H1 (cell line): ENCODE data around the gene GABRG3. TPM values are rescaled to one million over a fixed set of nuclear protein-coding genes. Genes with fewer than 3 reads are reported as not detected.

ENCODE experiments used
- CTCF ChIA-PET: fragments of 300-600 bp; sonication (Branson Sonifier 250); formaldehyde crosslinking; loops from one replicate; lab custom pipeline; 2021; ENCODE audit not compliant: partially characterized antibody; lab: Charles Lee
- POLR2A ChIA-PET: fragments of 300-600 bp; sonication (Branson Sonifier 250); formaldehyde crosslinking; loops from one replicate; lab custom pipeline; 2021; ENCODE audit warnings: inconsistent platforms; ENCODE audit not compliant: partially characterized antibody; lab: Charles Lee
- DNase-seq, 2 experiments: peaks; one replicate each; pipeline versions ENCODE4 v3.0.0 to v3.0.0-alpha.2; 2010 to 2022; ENCODE audit warnings: low spot score in 2 of 2, low read depth in 1 of 2, mixed read lengths in 1 of 2
- FAIRE-seq: peaks from 2 replicates; lab custom pipeline; 2011; peaks lifted over from hg19 to GRCh38; lab: Jason Lieb, UNC
- H2AFZ ChIP-seq: 2 replicates; pipeline ENCODE4 v1.8.1; 2012; ENCODE audit warnings: low read length, inconsistent platforms
- H2AK5ac ChIP-seq: 2 replicates; pipeline ENCODE4 v1.6.1; 2013; ENCODE audit warnings: low read depth, low read length
- H2BK120ac ChIP-seq: replicated peaks from 2 replicates; pipeline ENCODE3; 2013; ENCODE audit warnings: low read depth, low read length, inconsistent platforms
- H2BK12ac ChIP-seq: 2 replicates; pipeline ENCODE4 v1.6.1; 2013; ENCODE audit warnings: low read depth, low read length
- H2BK15ac ChIP-seq: 2 replicates; pipeline ENCODE4 v1.6.1; 2013; ENCODE audit warnings: low read length
- H2BK20ac ChIP-seq: 2 replicates; pipeline ENCODE4 v1.6.1; 2013; ENCODE audit warnings: low read length
- H2BK5ac ChIP-seq: 2 replicates; pipeline ENCODE4 v1.6.1; 2013; ENCODE audit warnings: low read depth, low read length
- H3K14ac ChIP-seq: 2 replicates; pipeline ENCODE4 v1.6.1; 2013; ENCODE audit warnings: inconsistent platforms; ENCODE audit not compliant: insufficient read length
- H3K18ac ChIP-seq: 2 replicates; pipeline ENCODE4 v1.6.1; 2013; ENCODE audit warnings: low read length; ENCODE audit errors: extremely low read depth
- H3K23ac ChIP-seq: 2 replicates; pipeline ENCODE4 v1.6.1; 2013; ENCODE audit warnings: inconsistent platforms; ENCODE audit not compliant: insufficient read length
- H3K23me2 ChIP-seq: 2 replicates; pipeline ENCODE4 v1.6.1; 2013; ENCODE audit warnings: low read depth, low read length
- H3K27ac ChIP-seq: 2 replicates; pipeline ENCODE4 v1.6.1; 2011; ENCODE audit warnings: low read depth, low read length, inconsistent platforms
- H3K27me3 ChIP-seq, 4 experiments: replicated peaks in 1 of 4; 1 replicate in 1 of 4; 2 replicates in 3 of 4; pipeline versions ENCODE4 v1.6.1 to v1.8.1; 2011 to 2013; ENCODE audit warnings: low read length in 3 of 4, mild to moderate bottlenecking in 3 of 4, inconsistent platforms in 2 of 4, mixed read lengths in 2 of 4, moderate library complexity in 1 of 4; ENCODE audit not compliant: control insufficient read depth in 3 of 4, insufficient read depth in 3 of 4; ENCODE audit errors: extremely low read depth in 1 of 4
- H3K36me3 ChIP-seq, 4 experiments: 2 replicates each; pipeline versions ENCODE4 v1.6.1 to v1.8.1; 2011 to 2013; ENCODE audit warnings: mild to moderate bottlenecking in 4 of 4, low read length in 3 of 4, moderate library complexity in 2 of 4, control low read depth in 1 of 4, inconsistent platforms in 1 of 4; ENCODE audit not compliant: insufficient read depth in 4 of 4, control insufficient read depth in 2 of 4
- H3K4ac ChIP-seq: replicated peaks from 2 replicates; pipeline ENCODE3; 2013; ENCODE audit warnings: low read length, low read depth, mixed read lengths, inconsistent platforms; ENCODE audit not compliant: insufficient read length
- H3K4me1 ChIP-seq, 4 experiments: replicated peaks in 1 of 4; 1 replicate in 1 of 4; 2 replicates in 3 of 4; pipeline versions ENCODE4 v1.6.1 to v1.8.1; 2011 to 2013; ENCODE audit warnings: low read length in 3 of 4, inconsistent platforms in 2 of 4, mixed read lengths in 1 of 4; ENCODE audit not compliant: insufficient read depth in 4 of 4, control insufficient read depth in 3 of 4
- H3K4me2 ChIP-seq, 2 experiments: 2 replicates each; pipeline versions ENCODE4 v1.6.1 to v1.8.1; 2011 to 2013; ENCODE audit warnings: low read depth in 2 of 2, low read length in 2 of 2, control low read depth in 1 of 2, inconsistent platforms in 1 of 2, mild to moderate bottlenecking in 1 of 2; ENCODE audit not compliant: insufficient read depth in 1 of 2
- H3K4me3 ChIP-seq, 4 experiments: fragments of 200-600, 300-600 bp in 1 of 4; sonication (generic), shearing (Covaris generic), sonication (Bioruptor Twin) in 1 of 4; 2 replicates each; pipeline versions ENCODE4 v1.5.1 to v1.8.1; 2011 to 2016; ENCODE audit warnings: low read length in 4 of 4, low read depth in 3 of 4, control low read depth in 2 of 4, inconsistent platforms in 2 of 4, mild to moderate bottlenecking in 2 of 4, mixed read lengths in 1 of 4, moderate library complexity in 1 of 4; ENCODE audit not compliant: insufficient read depth in 2 of 4; ENCODE audit errors: extremely low read depth in 1 of 4
- H3K56ac ChIP-seq: replicated peaks from 2 replicates; pipeline ENCODE3; 2013; ENCODE audit warnings: low read depth, mild to moderate bottlenecking, mixed read lengths, low read length, inconsistent platforms; ENCODE audit not compliant: insufficient read length
- H3K79me1 ChIP-seq: 2 replicates; pipeline ENCODE4 v1.6.1; 2013; ENCODE audit warnings: low read depth, low read length, control low read depth
- H3K79me2 ChIP-seq, 2 experiments: 2 replicates each; pipeline versions ENCODE4 v1.6.1 to v1.8.1; 2012 to 2013; ENCODE audit warnings: low read length in 2 of 2, mild to moderate bottlenecking in 2 of 2, inconsistent platforms in 1 of 2; ENCODE audit not compliant: insufficient read depth in 2 of 2, control insufficient read depth in 1 of 2
- H3K9ac ChIP-seq, 4 experiments: replicated peaks in 1 of 4; 1 replicate in 1 of 4; 2 replicates in 3 of 4; pipeline versions ENCODE4 v1.6.1 to v1.8.1; 2011 to 2013; ENCODE audit warnings: low read depth in 3 of 4, low read length in 3 of 4, control low read depth in 2 of 4, mild to moderate bottlenecking in 2 of 4, moderate library complexity in 2 of 4, inconsistent platforms in 1 of 4; ENCODE audit errors: extremely low read depth in 1 of 4
- H3K9me3 ChIP-seq, 2 experiments: 2 replicates each; pipeline versions ENCODE4 v1.6.1 to v1.8.1; 2012 to 2013; ENCODE audit warnings: mild to moderate bottlenecking in 2 of 2, moderate library complexity in 2 of 2, control low read depth in 1 of 2, inconsistent platforms in 1 of 2, low read depth in 1 of 2, low read length in 1 of 2, mixed read lengths in 1 of 2; ENCODE audit not compliant: insufficient read depth in 2 of 2
- H4K20me1 ChIP-seq, 2 experiments: replicated peaks in 1 of 2; 2 replicates each; pipeline versions ENCODE3 to v1.8.1; 2011 to 2013; ENCODE audit warnings: inconsistent platforms in 2 of 2, low read length in 2 of 2, mild to moderate bottlenecking in 1 of 2; ENCODE audit not compliant: insufficient read depth in 2 of 2, control insufficient read depth in 1 of 2
- H4K5ac ChIP-seq: 2 replicates; pipeline ENCODE4 v1.6.1; 2013; ENCODE audit warnings: low read length, low read depth, mixed read lengths, inconsistent platforms; ENCODE audit not compliant: insufficient read length
- H4K8ac ChIP-seq: 2 replicates; pipeline ENCODE4 v1.8.0; 2013; ENCODE audit warnings: mild to moderate bottlenecking, moderate library complexity, low read length, inconsistent platforms; ENCODE audit not compliant: insufficient read depth; ENCODE audit errors: extremely low read depth
- H4K91ac ChIP-seq: replicated peaks from 2 replicates; pipeline ENCODE3; 2013; ENCODE audit warnings: low read length, mixed read lengths, inconsistent platforms; ENCODE audit not compliant: insufficient read length
- CHD1 ChIP-seq: IDR thresholded peaks from 2 replicates; pipeline ENCODE4 v1.6.1; 2012; ENCODE audit warnings: low read depth, low read length, improper control_type of control experiment
- NANOG ChIP-seq: IDR thresholded peaks from 2 replicates; pipeline ENCODE4 v1.6.1; 2011; ENCODE audit warnings: low read length, low read depth, mild to moderate bottlenecking, inconsistent platforms; ENCODE audit not compliant: insufficient read depth, poor library complexity, severe bottlenecking
- SP1 ChIP-seq: IDR thresholded peaks from 2 replicates; pipeline ENCODE4 v1.6.1; 2011; ENCODE audit warnings: low read depth, low read length
- SUZ12 ChIP-seq: fragments of 200-600 bp; sonication (generic); IDR thresholded peaks from 2 replicates; pipeline ENCODE4 v1.6.1; 2012; ENCODE audit warnings: mild to moderate bottlenecking, inconsistent platforms, low read length, moderate library complexity, mixed read lengths
- TEAD4 ChIP-seq: IDR thresholded peaks from 2 replicates; pipeline ENCODE4 v1.6.1; 2012; ENCODE audit warnings: low read depth, low read length, inconsistent platforms, mixed read lengths
- WGBS, 2 experiments: shearing (Covaris generic) in 1 of 2; methylation state at CpG; one replicate each; pipeline versions ENCODE4 v1.1.6 to v1.1.7; 2013 to 2015; ENCODE audit warnings: low lambda C conversion rate in 2 of 2, mixed read lengths in 2 of 2, inconsistent platforms in 1 of 2, low coverage in 1 of 2, missing lambda C conversion rate in 1 of 2; ENCODE audit not compliant: insufficient replicate concordance in 2 of 2, insufficient coverage in 1 of 2, insufficient read length in 1 of 2; ENCODE audit errors: extremely low coverage in 1 of 2, missing lambda C conversion rate in 1 of 2; 5-methylcytosine and 5-hydroxymethylcytosine counted together
- polyA plus RNA-seq, 7 experiments: library from polyadenylated mRNA; depleted of rRNA in 3 of 7; stranded (reverse) in 5 of 7; unstranded in 2 of 7; fragments of >200 nt in 5 of 7; fragments of 200-250 nt in 2 of 7; gene quantifications; 1 replicate in 5 of 7; 2 replicates in 1 of 7; 4 replicates in 1 of 7; pipeline versions ENCODE4 v1.2.1 to v1.2.3, GENCODE V29; 2011 to 2013; ENCODE audit warnings: missing spikeins in 2 of 7, mixed read lengths in 2 of 7
- total RNA-seq: library from RNA; stranded (reverse); fragmentation: NEBNext Ultra II Directional; extraction: Animal tissue kit (Norgen Biotek cat#: 25700); gene quantifications from 2 replicates; pipeline ENCODE4 v1.2.1, GENCODE V29; 2021

GABRG3 gene
- total and polyA plus RNA-seq, 2 of the 8 experiments (the other 6 are each of a cell fraction or from before 2014, with no cell fraction given), result 0.17 to 0.80 TPM

- Histone ChIP-seq H3K36me3 (no peaks in the 10 kb centered on the region), H2AFZ (no peak overlapping the region), H2BK5ac (no peak overlapping the region), H2BK20ac (no peak overlapping the region), H3K9ac (no peak overlapping the region), H3K4me2 (peak overlapping the region in 1 of 2 experiments; percentile 3; a peak in 2 of 4 replicates), H3K56ac (no peak overlapping the region), H2BK15ac (0 out of 2 replicates have a peak overlapping the region, but pooled peaks have one; percentile 2), H3K9me3 (no peaks in the 10 kb centered on the region), H3K4me3 (no peak overlapping the region), H4K20me1 (no peaks in the 10 kb centered on the region), H3K27me3 (no peaks in the 10 kb centered on the region; a peak in 1 of 7 replicates), H3K27ac (no peak overlapping the region), H3K14ac (no peak overlapping the region), H4K91ac (no peak overlapping the region), H2BK12ac (no peak overlapping the region), H2AK5ac (no peak overlapping the region), H3K79me2 (no peaks in the 10 kb centered on the region), H3K4me1 (peaks cover 2 to 16% (median 8%) of the 10 kb centered on the region in 4 experiments; a peak in 6 of 7 replicates), H3K4ac (no peak overlapping the region), H2BK120ac (no peak overlapping the region), H3K23ac (no peak overlapping the region), H3K79me1 (no peaks in the 10 kb centered on the region), H3K23me2 (no peaks in the 10 kb centered on the region; the same call in 1 of the 2 replicates), H3K18ac (no peak overlapping the region), H4K8ac (no peak overlapping the region), H4K5ac (no peak overlapping the region)
- DNase-seq, result no peak
- ChIA-PET CTCF (interaction anchor here (1.1 to 1.3 kb wide), 2 partner anchors 9 to 10 kb away, joined by 3 to 4 read pairs; no protein-coding TSS in a partner anchor), POLR2A (no interaction called here)
- TF ChIP-seq CHD1 (no peak), TEAD4 (no peak), SP1 (no peak), SUZ12 (no peak), NANOG (no peak)
- no peak for FAIRE-seq
- WGBS, 2 experiments, result 61% methylated on average over 7 of the region's 7 CpGs; no CpG with 5 or more reads in 1 of the 2 experiments
Observed at GRCh38 chr15:27414168-27414870, 443.3 kb downstream of the GABRG3 start.
